Putamen (tissue), 1 donor: ENCODE data around the gene SPAG16.
"Not testable (repeated sequence)": the region's sequence is repeated elsewhere in the genome, so short reads cannot be mapped to it uniquely, and the experiment has no call there.

Experiments
- DNase-seq: peaks from one replicate; pipeline ENCODE4 v3.0.0-alpha.2; 2016; ENCODE audit warnings: low spot score

Gene SPAG16

DNA sequence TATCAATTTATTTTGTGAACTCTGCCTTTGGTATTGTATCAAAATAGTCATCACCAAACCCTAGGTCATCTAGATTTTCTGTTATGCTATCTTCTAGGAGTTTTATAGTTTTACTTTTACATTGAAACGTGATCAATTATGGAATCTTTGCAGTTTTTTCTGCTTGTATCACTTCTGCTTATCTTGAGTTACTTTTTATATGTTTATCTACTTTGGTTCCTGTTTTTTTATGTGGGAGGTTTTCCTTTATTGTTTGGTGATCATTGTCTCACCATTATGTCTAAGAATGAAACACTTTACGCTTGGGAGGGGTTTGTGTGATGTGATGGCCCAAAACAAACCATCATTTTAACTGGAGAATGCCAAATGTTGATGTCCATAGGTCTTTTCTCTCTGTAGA is 261.2 kb downstream of the SPAG16 start:
- no peak for DNase-seq

DNA sequence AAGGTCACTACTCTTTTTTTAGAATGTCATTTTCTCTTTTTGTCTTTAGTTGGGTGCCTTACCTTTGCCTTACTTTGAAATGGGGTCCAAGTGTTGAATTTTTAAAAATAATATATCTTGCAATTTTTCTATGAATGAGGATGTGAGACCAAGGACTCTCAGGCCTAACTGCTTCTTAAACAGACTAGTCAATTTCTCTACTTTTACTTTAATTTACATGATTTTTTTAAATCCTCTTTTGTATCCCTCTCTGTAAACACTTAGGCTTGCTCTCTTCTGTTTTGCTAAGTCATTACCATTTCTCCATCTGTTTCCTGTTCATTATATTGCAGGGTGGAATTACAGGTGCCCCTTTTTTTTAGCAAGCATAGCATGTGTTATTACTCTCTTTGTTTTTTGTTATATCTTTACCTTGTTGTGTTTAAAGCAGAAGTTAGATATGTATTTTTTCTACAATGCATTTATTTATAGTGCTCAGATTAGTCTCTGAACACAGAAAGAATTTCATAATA is 261.8 kb downstream of the SPAG16 start:
- no peak for DNase-seq

DNA sequence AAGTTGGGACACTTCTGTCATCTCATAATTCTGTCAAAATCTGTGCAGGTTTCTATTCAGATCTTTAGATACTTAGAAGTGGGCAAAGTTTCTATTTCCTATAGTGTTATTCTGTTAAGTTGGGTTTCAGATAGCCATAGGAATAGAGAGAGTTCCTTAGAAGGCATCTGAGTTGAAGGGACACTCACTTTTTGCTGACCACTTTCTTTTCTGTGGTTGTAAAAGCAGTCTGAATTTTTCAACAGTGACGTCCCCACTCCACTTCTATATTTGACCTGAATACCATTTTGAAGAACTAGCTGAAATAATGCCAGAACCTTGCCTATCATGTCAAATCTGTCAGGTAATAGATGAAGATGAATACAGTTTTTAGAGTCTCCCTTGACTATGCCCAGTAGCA is 267.3 kb downstream of the SPAG16 start:
- no peak for DNase-seq

GRCh38 chr2:213559053-213559452 is 274.8 kb downstream of the SPAG16 start:
- DNase-seq = no peak

DNA sequence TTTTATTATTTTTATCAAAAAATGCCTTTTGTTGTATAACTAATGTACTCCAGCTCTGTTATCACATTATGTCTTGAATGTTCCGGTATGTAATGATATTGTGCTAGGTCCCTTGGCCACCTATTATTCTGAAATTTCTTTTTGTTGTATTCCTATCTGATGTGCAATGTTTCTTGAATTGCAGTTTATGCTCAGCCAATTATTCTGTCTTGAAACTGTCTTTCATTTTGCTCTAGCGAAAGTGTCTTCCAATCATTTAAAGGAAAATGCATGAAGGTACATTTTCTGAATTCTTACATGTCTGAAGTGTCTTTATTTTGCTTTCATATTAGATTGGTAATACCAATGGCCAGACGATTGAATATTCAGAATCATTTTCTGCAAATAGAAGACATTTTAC is 277.5 kb downstream of the SPAG16 start:
- DNase-seq = no peak

- DNase-seq = no peak
Observed at GRCh38 chr2:213562539-213563180, 278.4 kb downstream of the SPAG16 start.

GRCh38 chr2:213566846-213567245 is 282.6 kb downstream of the SPAG16 start:
- DNase-seq = no peak

DNA sequence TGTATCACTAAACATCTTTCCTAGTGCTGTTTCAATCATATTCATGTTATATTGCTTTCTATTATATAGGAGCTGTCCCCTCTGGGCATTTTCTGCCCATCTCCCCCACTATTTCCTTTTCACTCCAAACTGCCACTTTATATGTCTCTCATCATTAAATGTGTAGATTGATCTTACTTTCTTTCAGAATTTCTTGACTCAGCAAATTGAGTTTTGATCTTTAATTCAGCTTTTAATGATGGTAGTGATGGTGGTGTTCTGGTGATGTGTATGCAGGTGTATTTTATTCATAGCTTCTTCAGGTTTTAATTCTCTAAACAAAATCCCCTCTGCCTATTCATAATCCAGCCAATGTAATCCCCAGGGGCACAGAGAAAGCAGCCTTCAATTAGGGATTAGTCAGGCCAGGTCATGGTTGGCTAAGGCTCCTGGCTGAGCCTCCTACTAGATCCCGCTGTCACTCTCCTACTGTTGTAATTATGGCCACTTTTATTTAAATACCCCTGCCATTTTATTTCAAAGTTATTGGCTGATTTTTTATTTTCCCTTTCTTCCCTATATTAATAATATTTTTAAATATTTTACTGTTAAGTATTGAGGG is 325.4 kb downstream of the SPAG16 start:
- no peak for DNase-seq

- no peak for DNase-seq
Observed at GRCh38 chr2:213627054-213627710, 342.9 kb downstream of the SPAG16 start.

DNA sequence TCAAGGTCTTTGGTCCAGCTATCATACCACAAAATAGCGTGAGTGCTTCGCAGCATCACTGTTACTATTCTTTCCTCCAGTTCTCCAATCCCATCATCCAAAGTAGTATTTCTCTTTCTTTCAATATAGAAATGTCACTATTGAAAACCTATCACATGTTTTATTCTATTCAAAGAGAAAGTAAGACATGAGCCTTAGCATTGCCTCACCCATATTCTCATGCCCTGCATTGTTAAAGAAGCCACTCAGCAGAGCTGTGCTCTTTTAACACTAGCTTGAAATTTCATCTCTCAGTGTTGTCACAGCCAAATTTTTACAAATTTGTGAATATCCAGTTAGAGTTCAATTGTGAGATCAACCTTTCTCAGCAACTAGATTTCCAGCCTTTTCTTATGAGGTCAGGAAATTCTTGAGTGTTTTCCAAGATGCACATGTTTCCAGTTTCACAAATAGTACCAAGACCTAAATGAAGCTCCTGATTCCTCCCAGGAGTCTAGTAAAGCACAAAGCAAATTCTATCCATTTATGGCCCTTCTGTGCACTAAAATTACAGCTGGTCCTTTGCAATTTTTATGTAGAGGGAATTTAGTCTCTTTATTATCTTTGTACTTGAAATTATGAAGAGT is 343.7 kb downstream of the SPAG16 start:
- no peak for DNase-seq

GRCh38 chr2:213640738-213641425 is 356.6 kb downstream of the SPAG16 start:
- DNase-seq = no peak

DNA sequence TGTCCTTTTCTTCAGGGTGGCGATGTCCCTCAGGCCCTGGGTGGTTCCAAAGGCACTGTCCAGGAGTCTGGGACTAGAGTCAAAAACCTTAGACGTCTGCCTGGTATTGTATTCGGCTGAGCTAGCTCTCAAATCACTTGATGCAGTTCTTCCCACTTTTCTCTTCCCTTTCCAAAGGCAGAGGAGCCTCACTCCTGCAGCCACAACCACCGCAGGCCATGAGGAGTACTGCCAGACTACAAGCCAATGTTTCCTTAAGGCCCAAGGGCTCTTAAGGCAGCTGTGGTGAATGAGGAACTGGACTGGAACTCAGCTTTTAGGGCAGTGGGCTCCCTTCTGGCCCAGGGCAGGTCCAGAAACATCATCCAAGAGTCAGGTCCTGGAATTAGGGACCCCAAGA is 360.7 kb downstream of the SPAG16 start:
- no peak for DNase-seq

DNA sequence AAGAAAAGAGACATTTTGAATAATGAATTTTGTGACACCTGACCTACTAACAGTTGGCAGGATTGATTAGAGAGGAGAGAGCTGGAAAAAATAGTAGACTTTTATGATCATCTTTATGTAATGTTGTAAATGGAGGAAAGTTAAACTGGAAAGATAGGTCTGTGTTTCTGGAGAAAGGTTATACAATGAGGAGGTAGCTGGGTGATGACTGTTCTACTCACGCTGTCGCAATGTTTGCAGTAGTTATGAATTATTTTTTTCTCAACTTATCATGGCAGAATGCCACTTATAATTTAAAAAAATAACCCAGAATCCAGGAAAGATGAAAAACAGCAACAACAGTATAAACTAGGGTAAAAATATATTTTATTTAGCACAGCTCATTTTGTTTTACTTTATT is 364.9 kb downstream of the SPAG16 start:
- DNase-seq = no peak

- no peak for DNase-seq
Observed at GRCh38 chr2:213664817-213665216, 380.6 kb downstream of the SPAG16 start.

DNA sequence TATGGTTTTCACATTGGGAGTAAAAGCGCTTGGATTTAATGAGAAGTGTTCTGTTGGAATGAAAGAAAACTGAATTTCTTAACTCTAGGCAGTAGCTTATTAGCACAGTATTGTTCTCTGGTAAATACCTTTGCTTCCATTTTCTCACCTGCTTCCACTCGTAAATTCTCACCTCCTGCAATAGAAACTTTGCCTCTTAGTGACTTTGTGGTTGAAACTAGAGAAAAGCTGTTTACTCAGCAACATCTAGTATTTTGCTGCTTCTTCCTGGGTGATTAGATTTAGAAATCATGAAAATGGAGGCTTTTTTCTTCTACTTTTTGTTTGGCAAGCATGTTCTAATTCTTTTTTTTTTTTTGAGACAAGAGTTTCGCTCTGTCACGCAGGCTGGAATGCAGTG is 385.4 kb downstream of the SPAG16 start:
- no peak for DNase-seq

DNA sequence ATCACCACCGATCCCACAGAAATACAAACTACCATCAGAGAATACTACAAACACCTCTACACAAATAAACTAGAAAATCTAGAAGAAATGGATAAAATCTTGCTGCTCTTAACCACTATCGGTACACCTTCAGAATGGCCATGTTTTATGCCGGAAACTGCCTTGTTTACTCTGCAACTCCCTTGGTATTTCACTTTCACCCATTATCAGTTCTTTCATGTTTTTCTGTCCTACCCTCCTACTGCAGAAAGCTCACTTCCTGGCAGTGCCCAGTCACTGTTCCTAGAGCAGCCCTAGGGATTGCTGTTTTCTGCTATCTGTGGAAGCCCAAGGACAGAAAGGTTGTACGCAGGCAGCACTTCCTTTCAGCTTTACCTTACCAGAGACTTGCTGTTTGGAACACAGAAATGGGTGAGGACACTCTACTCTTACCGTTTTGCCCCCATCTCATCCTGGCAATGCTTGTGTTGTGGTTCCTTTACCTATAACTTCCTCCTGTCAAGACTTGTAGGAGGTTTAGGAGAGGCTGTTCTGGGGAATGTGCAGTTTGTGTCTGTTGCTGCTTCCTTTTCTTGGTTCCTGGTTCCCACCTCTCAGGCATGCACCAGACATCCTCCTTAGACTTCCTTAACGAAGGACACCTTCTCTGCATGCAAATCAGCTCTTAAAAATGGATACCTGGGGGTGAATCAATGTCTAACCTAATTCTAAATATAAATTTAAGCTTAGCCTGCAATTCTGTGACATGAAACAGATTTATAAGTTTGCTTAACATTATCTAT is 394.4 kb downstream of the SPAG16 start:
- DNase-seq = no peak

- no peak for DNase-seq
Observed at GRCh38 chr2:213679894-213680293, 395.6 kb downstream of the SPAG16 start.

DNA sequence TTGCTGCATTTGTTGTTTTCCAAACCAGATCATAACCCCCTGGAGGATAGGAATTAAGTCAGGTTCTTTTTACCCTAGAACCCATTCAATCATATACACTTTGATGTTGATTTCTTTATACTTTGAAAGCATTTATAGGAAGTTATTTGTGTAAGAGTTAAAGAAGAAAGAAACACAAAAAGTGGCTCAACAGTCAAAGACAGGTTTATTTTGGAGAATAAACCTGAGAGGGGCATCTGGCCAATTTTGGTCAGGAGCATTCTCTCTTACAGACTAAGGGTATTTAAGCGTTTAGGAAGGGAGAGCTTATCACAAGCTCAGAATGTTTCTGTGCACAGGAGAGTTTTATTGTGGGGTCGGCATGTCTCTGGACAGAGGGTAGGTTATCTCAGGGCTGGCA is 398.0 kb downstream of the SPAG16 start:
- no peak for DNase-seq

DNA sequence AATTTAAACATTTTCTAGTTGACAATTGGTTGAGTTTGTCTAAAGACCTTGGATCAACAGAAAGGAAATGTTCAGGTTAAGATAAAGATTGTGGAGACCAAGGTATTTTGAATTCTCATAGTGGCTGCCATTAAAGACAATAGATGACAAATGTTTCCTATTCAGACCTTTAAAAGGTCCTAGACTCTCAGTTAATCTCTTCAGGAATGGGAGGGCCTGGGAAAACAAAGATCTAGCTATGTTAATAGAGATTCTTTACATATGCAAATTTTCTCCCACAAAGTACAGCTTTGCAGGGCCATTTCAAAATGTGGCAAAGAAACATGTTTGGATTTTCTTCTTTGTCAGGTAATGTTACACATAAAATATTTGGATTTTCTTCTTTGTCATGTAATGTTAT is 403.9 kb downstream of the SPAG16 start:
- no peak for DNase-seq

GRCh38 chr2:213688825-213689224 is 404.6 kb downstream of the SPAG16 start:
- DNase-seq = not testable (repeated sequence)

GRCh38 chr2:213689585-213689984 is 405.3 kb downstream of the SPAG16 start:
- DNase-seq = no peak

- no peak for DNase-seq
Observed at GRCh38 chr2:213691351-213691750, 407.1 kb downstream of the SPAG16 start.
